Muscle of leg (tissue), 11 donors: ENCODE data around the gene NFE2L2. TPM values are rescaled to one million over a fixed set of nuclear protein-coding genes. Genes with fewer than 3 reads are reported as not detected.

Experiments used
- DNase-seq: peaks from one replicate; pipeline ENCODE4 v3.0.0; 2013
- H3K27ac ChIP-seq: one replicate; pipeline ENCODE4 v1.5.1; 2013; ENCODE audit warnings: mild to moderate bottlenecking, low read length, control low read depth
- H3K27me3 ChIP-seq: one replicate; pipeline ENCODE4 v1.6.1; 2013; ENCODE audit warnings: low read length; ENCODE audit not compliant: control insufficient read depth, insufficient read depth
- H3K36me3 ChIP-seq: one replicate; pipeline ENCODE4 v1.6.1; 2013; ENCODE audit warnings: low read length; ENCODE audit not compliant: control insufficient read depth, insufficient read depth
- H3K4me1 ChIP-seq: one replicate; pipeline ENCODE4 v1.6.1; 2013; ENCODE audit warnings: low read length; ENCODE audit not compliant: control insufficient read depth, insufficient read depth
- H3K4me3 ChIP-seq: one replicate; pipeline ENCODE4 v1.5.1; 2013; ENCODE audit warnings: low read length, control low read depth
- H3K9me3 ChIP-seq: replicated peaks from 2 replicates; pipeline ENCODE4 v1.6.1; 2013; ENCODE audit warnings: low read depth, low read length; ENCODE audit not compliant: control insufficient read depth
- WGBS: methylation state at CpG from one replicate; pipeline ENCODE4 v1.1.5; 2013; ENCODE audit warnings: missing lambda C conversion rate; ENCODE audit not compliant: insufficient coverage; 5-methylcytosine and 5-hydroxymethylcytosine counted together
- polyA plus RNA-seq, 8 donors: library from polyadenylated mRNA; unstranded; fragments of 120-200 nt; gene quantifications; one replicate each; pipeline versions ENCODE4 v1.2.1 to v1.2.3, GENCODE V29; 2013; ENCODE audit warnings: inconsistent platforms in 1 of 8, low replicate concordance in 1 of 8; ENCODE audit not compliant: insufficient read length in 8 of 8, insufficient read depth in 1 of 8
- total RNA-seq: library from RNA; stranded (reverse); fragments of 120-200 nt; gene quantifications from one replicate; pipeline ENCODE4 v1.2.4, GENCODE V29; 2013

Gene NFE2L2
- total and polyA plus RNA-seq, 9 donors = 39.9 to 65.8 (median 52.7) TPM

DNA sequence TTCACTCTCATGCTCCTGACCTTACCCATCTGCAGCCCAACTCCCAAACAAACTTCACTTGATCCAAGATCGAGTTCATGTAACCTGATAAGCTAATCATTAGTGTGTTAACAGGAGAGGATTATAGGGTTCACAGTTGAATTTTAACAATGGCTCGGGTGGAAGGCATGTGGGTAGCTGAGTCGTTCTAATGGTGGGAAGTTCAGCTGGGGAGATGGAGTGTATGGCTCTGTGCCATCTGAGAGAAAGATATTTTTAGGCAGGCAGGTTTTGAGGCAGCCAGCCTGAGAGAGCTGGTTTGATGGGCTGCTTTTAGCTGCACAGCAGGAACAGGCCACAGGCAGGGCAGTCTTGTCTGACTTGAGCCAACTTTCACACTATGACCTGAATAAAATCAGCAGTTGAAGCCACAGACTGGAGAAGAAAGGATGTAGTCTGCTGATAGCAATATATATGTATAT, 17.7 kb upstream of the NFE2L2 start:
- Histone ChIP-seq H3K27me3 (no peaks in the 10 kb centered on the region), H3K27ac (no peak overlapping the region), H3K4me3 (no peak overlapping the region), H3K36me3 (no peaks in the 10 kb centered on the region), H3K4me1 (peaks cover 8% of the 10 kb centered on the region), H3K9me3 (no peaks in the 10 kb centered on the region)
- WGBS = 60% methylated on average over 2 of the region's 3 CpGs
- DNase-seq = peak; percentile 25

DNA sequence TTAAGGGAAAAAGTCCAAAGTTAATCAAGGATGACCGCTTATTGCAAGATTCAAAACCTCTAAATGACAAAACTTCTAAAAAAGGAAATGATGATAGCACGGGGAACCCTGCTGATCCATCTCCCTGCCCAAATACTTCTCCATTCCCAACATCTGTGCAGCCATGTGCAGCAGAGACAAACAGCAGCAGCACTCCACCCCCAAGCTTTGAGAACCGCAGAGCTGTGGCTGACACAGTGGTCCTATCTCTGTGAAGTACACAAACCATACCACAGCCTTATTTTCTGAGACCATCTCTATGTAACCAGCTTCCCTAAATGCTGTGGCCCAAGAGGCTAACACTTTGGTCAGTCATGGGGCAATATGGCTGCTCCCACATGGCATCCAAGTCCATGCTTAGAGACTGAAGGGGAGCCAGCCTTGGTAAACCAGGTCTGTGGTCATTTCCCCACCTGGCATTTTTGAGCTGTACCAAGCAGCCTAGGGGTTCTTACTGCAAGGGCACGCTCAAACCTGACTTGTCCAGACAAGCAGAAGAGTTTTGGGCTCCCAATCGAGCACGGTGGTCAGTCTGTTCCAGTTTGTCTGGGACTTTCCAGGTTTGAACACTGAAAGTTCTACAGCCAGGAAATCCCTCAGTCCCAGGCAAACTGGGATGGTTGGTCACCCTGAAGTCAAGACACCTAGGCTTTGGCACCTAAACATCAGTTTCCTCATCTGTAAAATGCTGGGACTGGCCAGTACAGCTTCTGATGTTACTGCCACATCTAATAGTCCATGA, 17.1 kb upstream of the NFE2L2 start:
- no peaks in the 10 kb centered on the region for H3K9me3 ChIP-seq
- H3K27me3 ChIP-seq = no peaks in the 10 kb centered on the region
- peak; percentile 33 for DNase-seq
- 72% methylated on average over 5 of the region's 6 CpGs for WGBS
- no peak overlapping the region for H3K27ac ChIP-seq
- H3K36me3 ChIP-seq = no peaks in the 10 kb centered on the region
- H3K4me1 ChIP-seq = peaks cover 8% of the 10 kb centered on the region
- no peak overlapping the region for H3K4me3 ChIP-seq

- peaks cover 5% of the 10 kb centered on the region for H3K4me1 ChIP-seq
- H3K27ac ChIP-seq = no peak overlapping the region
- H3K4me3 ChIP-seq = no peak overlapping the region
- H3K9me3 ChIP-seq = no peaks in the 10 kb centered on the region
- WGBS = 92% methylated on average over 1 of the region's 2 CpGs
- DNase-seq = no peak
- H3K27me3 ChIP-seq = no peaks in the 10 kb centered on the region
- no peaks in the 10 kb centered on the region for H3K36me3 ChIP-seq
Observed at GRCh38 chr2:177279847-177280246, 15.3 kb upstream of the NFE2L2 start.

GRCh38 chr2:177275743-177276055, 11.2 kb upstream of the NFE2L2 start:
- WGBS = no CpG with 5 or more reads among the region's 4 CpGs

DNA sequence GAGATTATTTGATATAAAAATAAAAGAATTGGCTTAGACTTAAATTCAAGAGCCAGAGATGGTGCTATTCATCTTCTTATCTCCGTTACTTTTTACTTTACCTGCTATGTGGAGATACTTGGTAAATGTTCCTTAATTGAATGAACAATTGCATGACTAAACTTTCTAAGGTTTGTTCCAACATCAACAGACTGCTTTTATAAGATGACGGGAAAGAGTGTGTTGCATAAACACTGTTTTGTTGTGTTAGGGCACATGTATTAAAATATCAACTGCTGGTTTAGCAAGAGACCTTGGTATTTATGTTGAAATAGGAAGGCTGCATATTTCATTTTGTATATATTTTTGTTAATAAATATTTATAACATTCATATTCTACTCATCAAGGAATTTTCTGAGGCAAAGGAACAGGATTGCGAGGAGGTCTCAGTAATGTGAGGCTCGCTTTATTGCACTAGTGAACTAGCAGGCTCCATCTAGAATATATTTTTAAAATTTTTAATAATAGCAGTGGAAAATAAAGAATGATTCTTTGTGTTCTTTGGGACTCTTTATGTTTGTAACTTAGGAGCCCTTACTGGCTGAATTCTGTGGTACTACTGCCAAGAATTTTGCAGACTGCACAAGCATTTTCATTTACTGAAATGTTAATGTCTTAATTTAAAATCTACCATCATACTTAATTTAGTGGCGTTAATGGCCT, 10.7 kb upstream of the NFE2L2 start:
- no peaks in the 10 kb centered on the region for H3K36me3 ChIP-seq
- no CpG with 5 or more reads among the region's 5 CpGs for WGBS
- peak; percentile 54 for DNase-seq
- no peaks in the 10 kb centered on the region for H3K27me3 ChIP-seq
- H3K4me1 ChIP-seq = no peaks in the 10 kb centered on the region
- H3K4me3 ChIP-seq = no peak overlapping the region
- H3K27ac ChIP-seq = no peak overlapping the region
- H3K9me3 ChIP-seq = no peaks in the 10 kb centered on the region

More at GRCh38 chr2:177275743-177276055, 11.2 kb upstream of the NFE2L2 start:
- Histone ChIP-seq H3K4me1 (no peaks in the 10 kb centered on the region), H3K27me3 (no peaks in the 10 kb centered on the region), H3K36me3 (no peaks in the 10 kb centered on the region), H3K4me3 (no peak overlapping the region), H3K27ac (no peak overlapping the region), H3K9me3 (no peaks in the 10 kb centered on the region)
- no peak for DNase-seq

GRCh38 chr2:177273408-177273807, 8.9 kb upstream of the NFE2L2 start:
- Histone ChIP-seq H3K4me3 (no peak overlapping the region), H3K36me3 (no peaks in the 10 kb centered on the region), H3K27me3 (no peaks in the 10 kb centered on the region), H3K4me1 (no peaks in the 10 kb centered on the region), H3K27ac (no peak overlapping the region), H3K9me3 (no peaks in the 10 kb centered on the region)
- WGBS = no CpG with 5 or more reads among the region's 3 CpGs
- peak; percentile 54 for DNase-seq

- no peak for DNase-seq
- Histone ChIP-seq H3K4me1 (no peaks in the 10 kb centered on the region), H3K27me3 (no peaks in the 10 kb centered on the region), H3K9me3 (no peaks in the 10 kb centered on the region), H3K36me3 (no peaks in the 10 kb centered on the region), H3K4me3 (no peak overlapping the region), H3K27ac (no peak overlapping the region)
- WGBS = 57% methylated on average over 1 of the region's 2 CpGs
Observed at GRCh38 chr2:177272765-177273164, 8.2 kb upstream of the NFE2L2 start.

DNA sequence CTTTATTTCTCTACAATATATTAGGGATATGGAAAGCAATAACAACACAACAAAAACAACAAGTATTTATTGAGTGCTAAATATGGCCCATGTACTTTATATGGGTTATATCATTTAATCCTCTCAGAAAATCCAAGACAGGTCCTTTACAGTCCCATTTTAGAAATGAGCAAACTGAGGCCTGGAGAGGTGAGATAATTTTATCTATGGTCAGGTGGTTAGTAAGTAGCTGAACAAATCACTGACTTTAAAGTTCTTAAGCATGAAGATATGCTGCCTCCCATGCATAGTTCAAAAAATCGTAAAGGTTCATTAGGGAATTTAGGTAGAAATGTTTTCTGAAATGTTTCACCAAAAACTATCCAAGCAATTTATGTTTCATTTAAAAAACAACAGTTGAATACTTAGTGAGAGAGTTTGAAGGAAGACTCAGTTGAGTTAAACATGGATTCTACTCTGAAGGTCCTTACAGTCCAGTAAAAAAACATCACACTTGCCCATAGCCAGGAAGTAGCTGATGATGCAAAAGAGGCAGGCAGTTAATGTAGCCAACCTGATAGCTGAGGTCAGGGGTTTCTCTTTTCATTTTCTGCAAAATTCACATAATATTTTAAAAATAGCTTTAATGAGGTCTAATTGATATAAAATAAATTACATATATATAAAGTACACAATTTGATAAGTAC, 7.6 kb upstream of the NFE2L2 start:
- no peaks in the 10 kb centered on the region for H3K9me3 ChIP-seq
- no peaks in the 10 kb centered on the region for H3K4me1 ChIP-seq
- DNase-seq = no peak
- H3K27ac ChIP-seq = no peak overlapping the region
- H3K27me3 ChIP-seq = no peaks in the 10 kb centered on the region
- H3K36me3 ChIP-seq = no peaks in the 10 kb centered on the region
- WGBS = no CpG with 5 or more reads among the region's 1 CpG
- no peak overlapping the region for H3K4me3 ChIP-seq

DNA sequence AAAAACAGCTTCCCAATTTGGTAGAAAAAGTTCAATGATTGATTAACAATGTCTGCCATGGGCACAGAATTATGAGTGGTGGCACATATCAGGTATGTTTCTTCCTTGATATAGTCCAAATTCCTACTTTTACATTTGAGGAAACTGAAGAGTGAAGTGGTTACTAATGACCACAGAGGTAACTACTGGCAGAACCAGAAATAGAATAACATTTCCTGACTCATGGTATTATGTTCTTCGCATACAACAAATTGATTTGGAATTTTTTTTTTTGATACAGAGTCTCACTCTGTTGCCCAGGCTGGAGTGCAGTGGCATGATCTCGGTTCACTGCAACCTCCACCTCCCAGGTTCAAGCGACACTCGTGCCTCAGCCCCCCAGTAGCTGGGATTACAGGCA, 6.0 kb upstream of the NFE2L2 start:
- Histone ChIP-seq H3K36me3 (no peaks in the 10 kb centered on the region), H3K4me3 (no peak overlapping the region), H3K4me1 (peaks cover 5% of the 10 kb centered on the region), H3K9me3 (no peaks in the 10 kb centered on the region), H3K27me3 (no peaks in the 10 kb centered on the region), H3K27ac (no peak overlapping the region)
- DNase-seq = no peak
- WGBS = 100% methylated on average over 1 of the region's 4 CpGs

GRCh38 chr2:177268901-177269300, 4.4 kb upstream of the NFE2L2 start:
- no CpG with 5 or more reads among the region's 7 CpGs for WGBS
- no peak for DNase-seq
- Histone ChIP-seq H3K9me3 (no peaks in the 10 kb centered on the region), H3K36me3 (no peaks in the 10 kb centered on the region), H3K27me3 (no peaks in the 10 kb centered on the region), H3K27ac (no peak overlapping the region), H3K4me1 (peaks cover 5% of the 10 kb centered on the region), H3K4me3 (no peak overlapping the region)
